DND-41 (cell line): ENCODE results near the gene ASCC2.
A peak's percentile ranks its signal among the peaks of the same experiment; 100 is the strongest.

Experiments used
- ATAC-seq: fragments of 200-7000 bp; cut with Tn5 transposase; 3 replicates; pipeline ENCODE4 v1.9.1; 2021; ENCODE audit warnings: low read depth; ENCODE audit not compliant: insufficient read depth
- DNase-seq: peaks from one replicate; pipeline ENCODE4 v3.0.0-alpha.2; 2020
- H2AFZ ChIP-seq: 2 replicates; pipeline ENCODE4 v1.6.0; 2012; ENCODE audit warnings: low read depth, low read length
- H3K27ac ChIP-seq: 2 replicates; pipeline ENCODE4 v1.5.1; 2012; ENCODE audit warnings: low read length, inconsistent platforms
- H3K27me3 ChIP-seq: fragments of 200-600 bp; sonication (generic); 2 replicates; pipeline ENCODE4 v1.6.0; 2012; ENCODE audit warnings: low read length, mild to moderate bottlenecking, inconsistent platforms; ENCODE audit not compliant: insufficient read depth, poor library complexity
- H3K36me3 ChIP-seq: 2 replicates; pipeline ENCODE4 v1.5.1; 2012; ENCODE audit warnings: low read length, inconsistent platforms; ENCODE audit not compliant: insufficient read depth
- H3K4me1 ChIP-seq: 2 replicates; pipeline ENCODE4 v1.5.1; 2012; ENCODE audit warnings: mild to moderate bottlenecking, low read length; ENCODE audit not compliant: insufficient read depth
- H3K4me2 ChIP-seq: 2 replicates; pipeline ENCODE4 v1.6.0; 2012; ENCODE audit warnings: mild to moderate bottlenecking, moderate library complexity, low read length, inconsistent platforms; ENCODE audit not compliant: insufficient read depth
- H3K4me3 ChIP-seq, 2 experiments: fragments of 200-600 bp in 1 of 2; shearing (Covaris generic) in 1 of 2; 2 replicates each; pipeline ENCODE4 v1.5.1; 2012 to 2016; ENCODE audit warnings: inconsistent platforms in 2 of 2, low read length in 2 of 2, mild to moderate bottlenecking in 2 of 2, low read depth in 1 of 2, moderate library complexity in 1 of 2
- H3K79me2 ChIP-seq: 2 replicates; pipeline ENCODE4 v1.6.0; 2012; ENCODE audit warnings: low read length, inconsistent platforms; ENCODE audit not compliant: insufficient read depth
- H3K9ac ChIP-seq: 2 replicates; pipeline ENCODE4 v1.6.0; 2012; ENCODE audit warnings: low read depth, mild to moderate bottlenecking, inconsistent platforms, low read length, moderate library complexity
- H3K9me3 ChIP-seq: 2 replicates; pipeline ENCODE4 v1.5.1; 2012; ENCODE audit warnings: low read length, moderate library complexity, mild to moderate bottlenecking, inconsistent platforms; ENCODE audit not compliant: insufficient read depth, severe bottlenecking
- H4K20me1 ChIP-seq: 2 replicates; pipeline ENCODE4 v1.6.0; 2012; ENCODE audit warnings: low read length; ENCODE audit not compliant: insufficient read depth
- CTCF ChIP-seq: IDR thresholded peaks from 2 replicates; pipeline ENCODE4 v1.5.1; 2012; ENCODE audit warnings: borderline replicate concordance, low read length, moderate library complexity, mild to moderate bottlenecking; ENCODE audit not compliant: poor library complexity, severe bottlenecking; ENCODE audit errors: extremely low read depth
- EZH2 ChIP-seq: IDR thresholded peaks from 3 replicates; pipeline ENCODE4 v1.6.1; 2012; ENCODE audit warnings: borderline replicate concordance, low read depth, mild to moderate bottlenecking, moderate library complexity, low read length, inconsistent platforms; ENCODE audit not compliant: severe bottlenecking

Gene ASCC2

GRCh38 chr22:29799217-29799680 is 38.8 kb downstream of the ASCC2 start:
- H3K9ac ChIP-seq = no peak overlapping the region
- no peaks in the 10 kb centered on the region for H3K9me3 ChIP-seq
- DNase-seq = no peak
- H3K27ac ChIP-seq = peak overlapping the region; percentile 52; the same call in 1 of the 2 replicates
- ATAC-seq = no peak
- no peak overlapping the region for H2AFZ ChIP-seq
- H3K79me2 ChIP-seq = no peaks in the 10 kb centered on the region
- peaks cover 15% of the 10 kb centered on the region for H3K4me1 ChIP-seq
- H3K4me2 ChIP-seq = no peak overlapping the region
- no peaks in the 10 kb centered on the region for H3K27me3 ChIP-seq
- peaks cover 12% of the 10 kb centered on the region; the same call in 1 of the 2 replicates for H4K20me1 ChIP-seq
- H3K4me3 ChIP-seq = no peak overlapping the region
- TF ChIP-seq CTCF (no peak), EZH2 (no peak)
- peaks cover 83% of the 10 kb centered on the region for H3K36me3 ChIP-seq

- Histone ChIP-seq H3K4me2 (no peak overlapping the region), H3K9ac (no peak overlapping the region), H3K4me3 (no peak overlapping the region), H4K20me1 (peaks cover 10% of the 10 kb centered on the region; the same call in 1 of the 2 replicates), H3K4me1 (peaks cover 15% of the 10 kb centered on the region), H3K27ac (peak overlapping the region; percentile 52), H3K36me3 (peaks cover 79% of the 10 kb centered on the region), H3K9me3 (no peaks in the 10 kb centered on the region), H2AFZ (no peak overlapping the region), H3K27me3 (no peaks in the 10 kb centered on the region), H3K79me2 (no peaks in the 10 kb centered on the region)
- no peak for TF ChIP-seq CTCF
- TF ChIP-seq EZH2 = no peak
- ATAC-seq (no peak), DNase-seq (no peak)
These were observed 39.3 kb downstream of the ASCC2 start for GRCh38 chr22:29798801-29799200.

- no peak overlapping the region for H2AFZ ChIP-seq
- H3K4me2 ChIP-seq = no peak overlapping the region
- H3K9ac ChIP-seq = no peak overlapping the region
- peaks cover 15% of the 10 kb centered on the region for H3K4me1 ChIP-seq
- peaks cover 9% of the 10 kb centered on the region; the same call in 1 of the 2 replicates for H4K20me1 ChIP-seq
- ATAC-seq (peak; percentile 79), DNase-seq (peak; percentile 53)
- H3K9me3 ChIP-seq = no peaks in the 10 kb centered on the region
- H3K27ac ChIP-seq = peak overlapping the region; percentile 52
- H3K27me3 ChIP-seq = no peaks in the 10 kb centered on the region
- no peak for TF ChIP-seq EZH2
- no peak for TF ChIP-seq CTCF
- peaks cover 79% of the 10 kb centered on the region for H3K36me3 ChIP-seq
- no peak overlapping the region for H3K4me3 ChIP-seq
- no peaks in the 10 kb centered on the region for H3K79me2 ChIP-seq
These were observed 39.8 kb downstream of the ASCC2 start for GRCh38 chr22:29798318-29798717.
